ENCODE data around the gene CAPN15.

Gene CAPN15

DNA sequence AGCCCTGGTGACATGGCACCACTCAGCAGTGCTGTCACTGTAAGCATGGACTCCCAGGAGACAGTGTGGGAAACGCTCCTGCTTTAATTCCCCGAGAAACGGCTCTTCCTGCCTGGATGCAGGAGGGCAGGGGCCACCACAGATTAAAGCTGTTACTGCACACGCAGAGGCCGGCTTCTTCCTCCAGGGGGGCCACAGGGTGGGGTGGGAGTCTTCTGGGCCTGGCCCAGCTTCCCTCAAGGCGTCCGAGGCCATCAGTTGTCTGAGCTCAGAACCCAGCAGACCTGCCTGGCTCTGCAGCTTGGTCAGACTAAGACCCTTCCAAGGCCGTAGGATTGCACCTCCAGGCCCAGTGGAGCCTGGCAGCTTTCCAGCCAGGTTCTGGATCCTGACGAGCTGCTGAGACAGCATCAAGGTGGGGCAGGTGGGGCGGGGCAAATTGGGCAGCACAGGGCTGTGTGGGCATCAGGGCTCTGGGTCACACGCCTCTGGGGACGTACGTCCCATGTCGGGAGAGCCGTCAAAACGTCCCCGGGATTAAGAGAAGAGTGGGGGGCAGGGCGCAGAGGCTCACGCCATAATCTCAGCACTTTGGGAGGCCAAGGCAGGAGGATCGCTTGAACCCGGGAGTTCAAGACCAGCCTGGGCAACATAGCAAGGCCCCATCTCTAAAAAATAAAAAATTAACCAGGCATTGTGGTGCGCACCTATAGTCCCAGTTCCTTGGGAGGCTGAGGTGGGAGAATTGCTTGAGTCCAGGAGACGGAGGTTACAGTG, 5.0 kb upstream of the CAPN15 start:
- H3K9me3 ChIP-seq (ENCODE audit: control insufficient read depth, low read length): no peaks in the 10 kb centered on the region
- no peak overlapping the region for H3K9ac ChIP-seq (ENCODE audit: low read length)
- no peak overlapping the region for H3K4me3 ChIP-seq (ENCODE audit: low read length)
- H3K27me3 ChIP-seq (ENCODE audit: control insufficient read depth, insufficient read depth, low read length): no peaks in the 10 kb centered on the region
- H3K4me1 ChIP-seq (ENCODE audit: control insufficient read depth, insufficient read depth, low read length): peaks cover 28% of the 10 kb centered on the region
- H3K36me3 ChIP-seq (ENCODE audit: control insufficient read depth, insufficient read depth, low read length): no peaks in the 10 kb centered on the region

DNA sequence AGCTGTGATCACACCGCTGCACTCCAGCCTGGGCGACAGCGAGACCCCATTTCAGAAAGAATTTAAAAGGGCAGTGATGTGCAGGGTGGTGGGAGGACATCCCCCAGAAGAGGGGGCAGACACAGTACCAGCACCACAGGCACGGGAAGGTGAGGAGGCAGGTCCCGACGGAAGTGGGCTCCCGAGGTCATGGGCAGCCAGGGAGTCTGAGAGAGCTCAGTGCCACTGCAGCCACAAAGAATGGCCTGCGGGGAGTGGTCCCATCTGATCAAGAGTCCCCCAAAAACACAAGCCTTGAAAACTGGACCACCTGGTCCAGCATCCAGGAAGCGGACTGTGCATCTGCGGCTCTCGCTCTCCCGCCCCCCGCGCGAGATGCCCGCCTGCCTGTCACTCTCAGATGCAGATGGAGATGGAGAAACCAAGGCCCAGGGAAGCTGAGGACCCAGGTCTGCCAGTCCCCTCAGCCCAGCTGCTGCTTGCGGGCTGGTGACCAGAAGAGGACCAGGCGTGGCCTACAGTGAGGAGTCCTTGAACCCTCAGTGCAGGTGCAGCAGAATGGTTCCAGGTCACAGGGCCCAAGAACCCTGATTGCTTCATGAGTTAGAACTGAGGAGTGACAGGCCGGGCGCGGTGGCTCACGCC, 4.3 kb upstream of the CAPN15 start:
- H3K9me3 ChIP-seq (ENCODE audit: control insufficient read depth, low read length): no peaks in the 10 kb centered on the region
- H3K4me1 ChIP-seq (ENCODE audit: control insufficient read depth, insufficient read depth, low read length): peaks cover 28% of the 10 kb centered on the region
- no peaks in the 10 kb centered on the region for H3K27me3 ChIP-seq (ENCODE audit: control insufficient read depth, insufficient read depth, low read length)
- no peaks in the 10 kb centered on the region for H3K36me3 ChIP-seq (ENCODE audit: control insufficient read depth, insufficient read depth, low read length)
- H3K9ac ChIP-seq (ENCODE audit: low read length): no peak overlapping the region
- H3K4me3 ChIP-seq (ENCODE audit: low read length): no peak overlapping the region

DNA sequence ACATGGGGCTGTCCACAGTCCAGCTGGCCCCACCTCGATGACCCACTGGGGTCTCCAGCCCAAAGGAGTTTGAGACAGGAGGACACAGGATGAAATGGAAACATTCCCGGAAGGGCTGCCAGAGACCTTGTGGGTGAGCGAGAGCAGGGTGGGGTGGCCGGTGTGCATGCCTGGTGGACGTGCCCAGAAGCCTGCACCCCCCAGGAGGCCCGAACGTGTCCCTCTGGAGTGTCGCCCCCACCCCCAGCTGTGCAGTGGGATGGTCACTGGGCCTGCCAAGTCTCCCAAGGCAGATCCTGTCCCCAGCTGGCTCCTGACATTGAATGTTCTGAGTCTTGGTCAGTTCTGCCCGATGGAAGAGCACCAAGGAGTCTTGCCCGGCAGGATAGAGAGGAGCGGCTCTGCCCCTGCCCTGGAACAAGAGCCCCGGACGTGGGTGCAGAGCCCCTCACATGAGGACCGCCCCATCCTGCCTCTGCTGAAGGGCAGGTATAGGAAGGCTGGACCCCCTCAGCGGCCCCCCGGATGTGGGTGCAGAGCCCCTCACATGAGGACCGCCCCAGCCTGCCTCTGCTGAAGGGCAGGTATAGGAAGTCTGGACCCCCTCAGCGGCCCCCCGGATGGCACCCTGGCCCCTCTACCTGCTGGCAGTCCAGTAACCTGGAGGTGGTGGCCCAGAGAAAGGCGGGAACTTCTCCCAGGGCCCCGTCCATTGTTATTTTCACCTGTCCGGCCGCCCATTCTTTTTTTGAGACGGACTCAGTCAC, 3.1 kb upstream of the CAPN15 start:
- Histone ChIP-seq H3K4me1 (ENCODE audit: control insufficient read depth, insufficient read depth, low read length) (peaks cover 37% of the 10 kb centered on the region), H3K9ac (ENCODE audit: low read length) (no peak overlapping the region)

DNA sequence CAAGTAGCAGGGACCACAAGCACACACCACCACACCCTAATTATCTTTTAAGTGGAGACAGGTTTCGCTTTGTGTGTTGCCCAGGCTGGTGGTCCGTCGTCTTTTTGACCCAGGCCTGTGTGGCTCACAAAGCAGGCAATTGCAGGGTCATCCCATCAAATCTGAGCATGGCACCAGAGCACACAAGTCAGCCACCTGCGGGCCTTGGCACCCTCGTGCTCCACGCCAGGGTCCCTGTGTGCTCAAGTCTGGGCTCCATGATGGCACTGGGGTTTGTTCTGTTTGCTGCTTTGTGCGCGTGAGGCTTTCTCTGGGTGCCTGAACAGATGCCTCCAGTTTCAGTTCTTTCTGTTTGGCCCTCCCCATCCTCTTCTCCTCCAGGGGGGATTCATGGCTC, 2.4 kb upstream of the CAPN15 start:
- Histone ChIP-seq H3K4me1 (ENCODE audit: control insufficient read depth, insufficient read depth, low read length) (peaks cover 44% of the 10 kb centered on the region), H3K4me3 (ENCODE audit: low read length) (no peak overlapping the region), H3K27me3 (ENCODE audit: control insufficient read depth, insufficient read depth, low read length) (no peaks in the 10 kb centered on the region)

More for the DNA sequence above, 3.1 kb upstream of the CAPN15 start:
- Histone ChIP-seq H3K27me3 (ENCODE audit: control insufficient read depth, insufficient read depth, low read length) (no peaks in the 10 kb centered on the region), H3K9me3 (ENCODE audit: control insufficient read depth, low read length) (no peaks in the 10 kb centered on the region), H3K36me3 (ENCODE audit: control insufficient read depth, insufficient read depth, low read length) (no peaks in the 10 kb centered on the region), H3K4me3 (ENCODE audit: low read length) (no peak overlapping the region)

DNA sequence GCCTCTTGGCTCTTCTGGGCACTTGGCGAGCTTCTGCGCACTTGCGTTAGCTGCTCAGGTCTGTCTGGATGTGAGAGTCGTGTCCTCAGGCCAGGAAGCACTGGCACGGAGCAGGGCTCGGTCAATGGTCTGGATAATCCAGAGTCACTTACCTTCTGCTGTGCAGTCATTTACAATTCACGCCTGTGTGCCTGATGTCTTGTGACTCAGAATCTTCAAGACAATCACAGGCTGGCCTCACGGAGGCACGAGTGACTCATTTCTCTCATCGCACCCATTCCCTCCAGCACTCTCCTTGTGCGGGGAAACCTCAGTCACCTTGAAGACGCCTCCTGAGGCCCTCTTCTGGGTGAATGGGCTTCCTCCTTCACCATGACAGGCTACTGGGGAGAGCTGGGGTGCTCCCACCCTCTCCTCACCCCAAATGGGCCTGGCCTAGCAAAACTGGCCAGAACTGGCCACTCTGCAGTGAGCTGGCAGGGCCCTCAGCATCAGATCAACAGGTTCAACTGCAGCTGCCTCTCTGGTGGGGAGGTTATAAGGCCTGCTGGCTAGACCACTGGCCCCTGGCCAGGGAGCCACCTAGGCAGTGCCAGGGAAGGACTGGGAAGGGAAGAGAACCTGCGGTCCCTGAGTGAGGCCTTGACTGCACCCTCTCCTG, 1.9 kb upstream of the CAPN15 start:
- no peaks in the 10 kb centered on the region for H3K36me3 ChIP-seq (ENCODE audit: control insufficient read depth, insufficient read depth, low read length)
- H3K9ac ChIP-seq (ENCODE audit: low read length): peak overlapping the region; percentile 69
- no peaks in the 10 kb centered on the region for H3K9me3 ChIP-seq (ENCODE audit: control insufficient read depth, low read length)
- no peaks in the 10 kb centered on the region for H3K27me3 ChIP-seq (ENCODE audit: control insufficient read depth, insufficient read depth, low read length)
- H3K4me3 ChIP-seq (ENCODE audit: low read length): peak overlapping the region; percentile 68
- H3K4me1 ChIP-seq (ENCODE audit: control insufficient read depth, insufficient read depth, low read length): peaks cover 49% of the 10 kb centered on the region

More for the DNA sequence above, 2.4 kb upstream of the CAPN15 start:
- H3K36me3 ChIP-seq (ENCODE audit: control insufficient read depth, insufficient read depth, low read length): no peaks in the 10 kb centered on the region
- no peaks in the 10 kb centered on the region for H3K9me3 ChIP-seq (ENCODE audit: control insufficient read depth, low read length)
- H3K9ac ChIP-seq (ENCODE audit: low read length): no peak overlapping the region

DNA sequence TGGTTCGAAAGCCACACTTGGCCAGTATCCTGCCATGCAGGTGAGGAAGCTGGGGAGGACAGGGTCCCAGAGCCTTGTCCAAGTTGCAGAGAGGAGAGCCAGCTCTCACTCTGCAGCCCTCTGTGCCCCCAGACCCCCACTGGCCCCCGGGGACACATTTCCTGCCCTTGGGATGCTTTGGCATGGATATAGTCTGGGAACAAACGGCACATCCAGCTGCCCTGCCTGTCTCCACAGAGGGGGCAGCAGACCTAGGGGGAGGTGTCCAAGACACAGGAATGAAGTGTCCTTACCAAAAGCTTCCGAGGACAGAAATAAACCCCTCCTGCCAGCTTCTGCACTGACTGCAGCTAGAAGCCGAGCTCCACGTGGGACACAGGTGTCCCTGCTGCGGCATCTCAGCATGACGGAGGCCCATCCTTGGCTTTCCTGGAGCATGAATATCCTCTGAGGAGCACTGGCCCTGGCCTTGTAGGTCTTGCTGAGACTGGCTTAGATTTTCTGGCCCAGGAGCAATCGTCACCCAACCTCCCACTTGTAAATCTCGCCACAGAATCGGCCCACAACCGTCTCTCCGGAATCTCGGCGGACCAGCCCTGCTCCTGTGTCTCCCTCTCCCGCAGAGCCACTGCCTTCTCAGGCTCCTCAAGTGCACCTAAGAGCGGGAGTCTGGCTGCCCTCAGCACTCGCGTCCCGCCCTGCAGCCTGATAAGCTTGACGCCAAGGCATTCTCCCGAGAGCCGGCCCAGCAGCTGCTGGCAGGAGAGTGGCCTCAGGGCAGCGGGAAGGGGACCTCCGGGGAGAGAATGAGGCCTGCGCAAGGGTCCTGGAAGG, 1.1 kb upstream of the CAPN15 start:
- peak overlapping the region; percentile 69 for H3K9ac ChIP-seq (ENCODE audit: low read length)
- H3K4me3 ChIP-seq (ENCODE audit: low read length): peak overlapping the region; percentile 68
- peaks cover 49% of the 10 kb centered on the region for H3K4me1 ChIP-seq (ENCODE audit: control insufficient read depth, insufficient read depth, low read length)
- no peaks in the 10 kb centered on the region for H3K9me3 ChIP-seq (ENCODE audit: control insufficient read depth, low read length)
- H3K36me3 ChIP-seq (ENCODE audit: control insufficient read depth, insufficient read depth, low read length): no peaks in the 10 kb centered on the region
- H3K27me3 ChIP-seq (ENCODE audit: control insufficient read depth, insufficient read depth, low read length): no peaks in the 10 kb centered on the region

DNA sequence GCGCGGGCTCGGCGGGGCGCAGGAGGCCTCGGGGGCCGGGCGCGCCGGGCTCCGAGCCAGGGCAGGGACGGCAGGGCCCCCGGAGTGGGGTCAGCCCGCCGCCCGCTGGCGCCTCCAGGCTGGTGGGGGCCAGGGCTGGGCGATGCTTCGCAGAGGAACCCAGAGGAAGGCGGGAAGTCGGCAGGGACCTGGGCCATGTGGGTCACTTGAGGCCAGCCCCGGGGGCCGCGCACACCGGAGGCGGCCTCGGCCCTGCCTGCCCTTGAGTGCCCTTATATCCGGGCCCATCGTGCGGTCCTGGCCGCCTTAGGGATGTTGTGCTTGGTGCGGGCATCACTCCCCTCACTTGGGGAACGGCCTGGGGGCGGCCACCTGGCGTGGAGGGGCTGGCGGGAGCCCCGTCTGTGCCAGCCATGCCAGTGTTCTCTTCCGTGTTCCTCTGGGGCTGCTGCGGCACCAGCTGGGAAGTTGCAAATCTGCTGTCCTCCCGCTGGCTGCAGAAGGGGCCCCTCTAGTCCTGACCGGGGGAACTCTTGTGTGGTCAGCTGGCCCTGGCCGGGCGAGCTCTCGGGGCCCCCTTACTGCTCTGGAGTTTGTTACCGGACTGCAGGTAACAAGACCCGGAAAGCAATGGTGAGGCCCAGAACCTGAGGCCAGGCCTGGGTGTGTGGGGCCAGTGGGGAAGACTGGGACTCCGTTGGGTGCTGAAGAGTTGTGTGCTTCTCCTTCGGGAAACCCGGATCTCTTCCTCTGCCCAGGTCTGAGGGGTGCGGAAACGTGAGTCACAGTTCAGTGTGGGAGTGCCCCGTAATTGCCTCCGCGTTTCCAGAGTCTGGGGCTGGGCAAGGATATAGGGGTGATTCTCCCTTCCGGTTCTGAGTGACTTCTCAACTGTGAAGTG, 849 bp downstream of the CAPN15 start:
- H3K4me3 ChIP-seq (ENCODE audit: low read length): peak overlapping the region; percentile 57

DNA sequence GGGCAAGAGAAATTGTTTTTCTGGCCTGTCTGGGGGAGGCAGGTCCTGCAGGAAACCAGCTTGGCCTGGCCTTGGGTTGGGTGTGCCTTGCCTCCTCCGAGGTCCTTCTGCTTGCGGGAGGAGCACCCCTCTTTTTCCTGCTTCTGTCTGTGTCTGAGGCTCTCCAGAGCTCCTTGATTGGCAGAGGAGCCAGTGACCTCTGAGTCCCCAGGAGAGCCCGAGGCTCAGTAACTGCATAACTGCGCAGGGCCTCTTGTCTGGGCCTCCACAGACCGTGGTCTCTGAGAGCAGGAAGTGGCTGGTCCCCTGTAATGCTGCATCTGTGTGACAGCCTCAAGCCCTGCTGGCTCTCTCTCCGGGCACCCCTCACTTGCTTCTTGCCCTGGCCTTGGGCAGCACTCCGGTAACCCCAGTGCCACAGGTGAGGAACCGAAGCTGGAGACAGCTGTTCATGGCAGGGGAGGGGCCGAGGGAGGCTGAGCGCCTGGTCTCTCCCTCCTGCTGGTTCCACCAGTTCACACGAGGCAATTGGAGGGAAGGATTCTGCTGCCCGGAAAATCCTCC, 1.6 kb downstream of the CAPN15 start:
- Histone ChIP-seq H3K9me3 (ENCODE audit: control insufficient read depth, low read length) (no peaks in the 10 kb centered on the region), H3K9ac (ENCODE audit: low read length) (peak overlapping the region; percentile 72), H3K4me3 (ENCODE audit: low read length) (peak overlapping the region; percentile 57), H3K27me3 (ENCODE audit: control insufficient read depth, insufficient read depth, low read length) (no peaks in the 10 kb centered on the region), H3K36me3 (ENCODE audit: control insufficient read depth, insufficient read depth, low read length) (no peaks in the 10 kb centered on the region), H3K4me1 (ENCODE audit: control insufficient read depth, insufficient read depth, low read length) (peaks cover 53% of the 10 kb centered on the region)

More for the DNA sequence above, 849 bp downstream of the CAPN15 start:
- H3K4me1 ChIP-seq (ENCODE audit: control insufficient read depth, insufficient read depth, low read length): peaks cover 48% of the 10 kb centered on the region
- H3K27me3 ChIP-seq (ENCODE audit: control insufficient read depth, insufficient read depth, low read length): no peaks in the 10 kb centered on the region
- no peaks in the 10 kb centered on the region for H3K36me3 ChIP-seq (ENCODE audit: control insufficient read depth, insufficient read depth, low read length)
- no peaks in the 10 kb centered on the region for H3K9me3 ChIP-seq (ENCODE audit: control insufficient read depth, low read length)
- H3K9ac ChIP-seq (ENCODE audit: low read length): peak overlapping the region; percentile 72

DNA sequence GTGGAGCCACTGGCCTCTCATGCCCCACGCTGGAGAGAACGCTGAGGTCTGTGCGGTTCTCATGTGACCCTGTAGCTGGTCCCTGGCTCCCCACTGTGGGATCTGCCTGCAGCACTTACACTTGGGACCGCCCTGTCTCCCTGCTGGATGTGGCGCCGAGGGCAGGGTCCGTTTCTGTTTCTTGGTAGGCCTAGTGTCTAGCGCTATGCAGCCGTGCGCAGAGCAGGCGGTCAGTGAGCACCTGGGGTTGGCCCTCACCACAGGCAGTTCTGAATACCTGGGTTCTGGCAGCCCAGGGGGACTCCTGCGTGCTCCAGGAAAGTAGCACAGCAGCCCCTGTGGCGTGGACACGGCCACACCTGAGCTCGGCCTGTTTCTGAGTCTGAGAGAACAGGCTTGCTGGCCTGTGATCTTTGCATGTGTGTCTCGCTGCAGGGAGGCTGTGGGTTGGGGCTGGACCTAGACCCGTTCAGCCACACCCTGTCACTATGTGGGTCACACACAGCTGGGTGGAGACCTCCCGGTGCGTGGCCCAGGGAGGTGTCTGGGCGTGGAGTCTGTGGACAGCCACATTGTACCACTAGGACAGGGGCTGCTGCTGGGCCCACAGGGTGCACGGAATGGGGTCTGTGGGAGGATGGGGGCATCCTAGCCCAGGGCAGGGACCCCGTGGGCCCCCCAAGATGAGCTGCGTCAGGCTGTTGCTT, 2.8 kb downstream of the CAPN15 start:
- H3K27me3 ChIP-seq (ENCODE audit: control insufficient read depth, insufficient read depth, low read length): no peaks in the 10 kb centered on the region
- H3K4me3 ChIP-seq (ENCODE audit: low read length): no peak overlapping the region
- H3K9me3 ChIP-seq (ENCODE audit: control insufficient read depth, low read length): no peaks in the 10 kb centered on the region
- peak overlapping the region; percentile 72 for H3K9ac ChIP-seq (ENCODE audit: low read length)
- H3K36me3 ChIP-seq (ENCODE audit: control insufficient read depth, insufficient read depth, low read length): no peaks in the 10 kb centered on the region
- H3K4me1 ChIP-seq (ENCODE audit: control insufficient read depth, insufficient read depth, low read length): peaks cover 59% of the 10 kb centered on the region
